ENCODE results near the gene C1orf35. TPM values are rescaled to one million over a fixed set of nuclear protein-coding genes. Genes with fewer than 3 reads are reported as not detected.

C1orf35 gene
- total RNA-seq, 1 experiment from 2014 or later, result 31.7 TPM

GRCh38 chr1:228094432-228095016 lies 8.6 kb downstream of the C1orf35 start:
- no peak for DNase-seq (ENCODE audit: low spot score)

GRCh38 chr1:228093050-228093906 lies 9.8 kb downstream of the C1orf35 start:
- no peak for DNase-seq (ENCODE audit: low spot score)

GRCh38 chr1:228092342-228093049 lies 10.6 kb downstream of the C1orf35 start:
- no peak for DNase-seq (ENCODE audit: low spot score)

GRCh38 chr1:228091084-228091483 lies 12.0 kb downstream of the C1orf35 start:
- no peak for DNase-seq (ENCODE audit: low spot score)

- DNase-seq (ENCODE audit: low spot score), result no peak
Measured at GRCh38 chr1:228090613-228091081, 12.5 kb downstream of the C1orf35 start.

GRCh38 chr1:228089519-228090380 lies 13.4 kb downstream of the C1orf35 start:
- no peak for DNase-seq (ENCODE audit: low spot score)

- DNase-seq (ENCODE audit: low spot score), result no peak
Measured at GRCh38 chr1:228088586-228089498, 14.3 kb downstream of the C1orf35 start.

DNA sequence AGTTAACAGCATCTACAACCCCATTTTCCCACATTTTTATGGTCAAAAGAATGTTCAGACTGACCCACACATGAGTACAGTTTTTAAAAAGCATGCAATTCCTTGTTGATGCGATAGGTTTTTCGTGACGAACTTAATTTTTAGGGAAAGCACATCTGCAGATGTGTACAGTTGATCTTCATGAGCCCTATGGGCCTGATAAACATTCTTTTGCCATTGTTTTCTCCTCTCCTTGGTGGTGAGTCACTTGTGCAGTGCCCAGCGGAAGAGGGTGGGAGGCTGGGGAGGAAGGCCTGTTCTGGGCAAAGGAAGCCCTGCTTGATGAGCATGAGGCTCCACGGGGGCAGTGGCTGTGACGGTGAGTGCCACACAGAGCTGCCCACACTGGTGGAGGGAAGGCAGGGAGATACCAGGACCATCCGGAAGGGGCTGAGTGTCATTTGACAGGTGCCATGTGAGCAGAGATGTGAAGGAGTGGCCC lies 15.3 kb downstream of the C1orf35 start:
- peak; percentile 90 for DNase-seq (ENCODE audit: low spot score)

- peak; percentile 62 for DNase-seq (ENCODE audit: low spot score)
Measured at GRCh38 chr1:228085287-228085951, 17.7 kb downstream of the C1orf35 start.

DNA sequence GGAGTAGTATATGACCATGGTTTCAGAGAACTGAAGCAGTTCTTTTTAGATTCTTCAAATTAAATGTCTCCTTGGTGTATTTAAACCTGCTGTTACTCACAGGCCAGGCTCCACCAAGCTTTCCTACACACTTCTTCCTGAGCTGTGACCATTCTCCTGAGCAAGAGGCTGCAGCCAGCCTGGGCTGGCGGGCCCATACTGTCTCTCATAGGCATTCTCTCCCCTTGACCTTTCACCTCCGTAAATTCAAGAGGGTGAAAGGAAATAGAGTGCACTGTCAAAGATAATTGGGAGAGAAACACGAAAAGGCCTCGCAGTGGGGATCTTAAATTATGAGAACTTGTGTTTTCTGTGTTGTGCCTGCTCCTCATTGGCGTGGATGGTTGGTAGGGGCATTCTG lies 18.3 kb downstream of the C1orf35 start:
- no peak for DNase-seq (ENCODE audit: low spot score)

- DNase-seq (ENCODE audit: low spot score), result no peak
Measured at GRCh38 chr1:228084325-228084724, 18.8 kb downstream of the C1orf35 start.

- no peak for DNase-seq (ENCODE audit: low spot score)
Measured at GRCh38 chr1:228083871-228084278, 19.2 kb downstream of the C1orf35 start.

DNA sequence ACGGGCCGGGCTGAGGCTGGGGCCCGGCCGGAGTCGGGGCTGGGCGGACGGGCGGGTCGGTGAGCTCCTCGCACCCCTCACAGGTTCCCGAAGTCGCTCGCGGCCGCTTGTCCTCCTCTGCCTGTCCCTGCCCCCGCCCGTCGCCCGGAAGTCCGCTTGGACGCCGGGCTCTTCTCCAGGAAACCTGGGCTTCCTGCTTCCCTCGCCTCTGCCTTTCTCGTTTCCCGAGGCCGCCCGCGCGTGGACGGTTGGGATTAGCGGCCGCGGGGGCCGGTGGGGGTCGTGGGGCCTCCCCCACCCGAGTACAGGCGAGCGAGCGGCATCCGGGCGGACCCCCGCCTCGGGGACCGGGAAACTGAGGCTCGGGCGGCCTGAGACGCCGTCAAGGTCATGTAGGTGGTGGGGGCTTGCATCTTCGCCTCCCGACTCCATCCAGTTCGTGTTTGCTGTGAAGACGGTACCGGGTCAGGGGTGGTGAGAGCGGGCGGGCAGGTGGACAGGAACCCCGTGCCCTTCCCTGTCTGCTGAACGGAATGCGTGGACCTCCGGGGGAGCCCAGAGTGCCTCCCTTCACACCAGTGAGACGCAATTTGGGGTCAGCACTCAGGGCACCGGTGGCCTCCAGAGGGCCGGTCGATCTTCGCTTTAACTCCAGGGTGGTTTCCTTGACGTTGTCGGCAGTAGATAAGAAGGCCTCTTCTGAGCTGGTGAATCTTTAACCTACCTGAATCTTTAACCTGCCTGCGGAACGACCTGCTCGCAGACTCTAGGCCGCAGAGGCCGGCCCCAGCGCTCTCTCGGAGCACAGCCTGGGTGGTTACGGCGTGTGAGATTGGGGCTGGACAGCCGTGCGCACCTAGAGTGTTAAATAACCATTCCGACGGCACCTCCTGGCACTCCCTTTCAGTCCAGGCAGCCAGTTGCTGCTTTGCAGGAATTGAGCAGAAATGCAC lies 19.9 kb downstream of the C1orf35 start:
- DNase-seq (ENCODE audit: low spot score), result no peak

DNA sequence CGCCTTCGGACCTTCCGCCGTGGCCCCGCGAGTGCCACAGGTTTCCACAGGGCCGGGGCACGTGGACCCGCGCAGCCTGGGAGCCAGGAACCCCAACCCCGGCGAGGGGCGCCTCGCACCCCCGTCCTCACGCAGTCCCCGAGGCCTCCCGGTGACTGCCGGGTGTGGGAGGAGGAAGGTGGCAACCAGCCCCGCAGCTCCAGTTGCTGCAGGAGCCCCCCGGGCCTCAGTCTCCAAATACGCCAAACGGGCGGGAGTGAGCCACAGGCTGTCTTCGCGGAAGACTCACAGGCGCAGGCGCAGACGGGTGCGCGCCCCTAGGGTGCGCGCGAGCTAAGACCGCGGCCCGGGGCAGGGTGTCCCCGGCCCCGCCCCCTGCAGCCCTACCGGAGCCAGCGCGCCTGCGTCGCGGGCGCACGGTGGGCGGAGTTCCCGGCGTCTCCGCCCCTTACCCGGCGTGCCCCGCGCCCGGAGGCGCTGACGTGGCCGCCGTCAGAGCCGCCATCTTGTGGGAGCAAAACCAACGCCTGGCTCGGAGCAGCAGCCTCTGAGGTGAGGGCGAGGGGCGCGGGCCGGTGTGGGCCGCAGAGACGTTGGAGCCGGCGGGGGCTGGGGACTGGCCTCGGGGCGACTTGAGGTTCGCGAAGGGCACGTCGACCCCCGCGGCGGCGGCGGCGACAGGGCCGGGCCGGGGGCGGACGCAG lies 20.8 kb downstream of the C1orf35 start, which contains the start of gene ARF1:
Gene ARF1 (plus strand): TSS at position 495 of the 704 bp plus-strand sequence. CDS start 14,407 bp downstream, outside the sequence.
- DNase-seq (ENCODE audit: low spot score), result peak; percentile 89

GRCh38 chr1:228081578-228082213 lies 21.4 kb downstream of the C1orf35 start:
- no peak for DNase-seq (ENCODE audit: low spot score)

GRCh38 chr1:228081144-228081543 lies 22.0 kb downstream of the C1orf35 start:
- no peak for DNase-seq (ENCODE audit: low spot score)

- no peak for DNase-seq (ENCODE audit: low spot score)
Measured at GRCh38 chr1:228079601-228080263, 23.4 kb downstream of the C1orf35 start.

Data from A172 (cell line).